HG02970 (cell line): Measurements from ENCODE around the gene HOXD9.

ENCODE experiments used
- ATAC-seq: cut with Tn5 transposase; IDR thresholded peaks from one replicate; pipeline ENCODE4 v1.9.1; 2021; ENCODE audit warnings: mild to moderate bottlenecking, moderate library complexity, moderate number of reproducible peaks; ENCODE audit not compliant: unreplicated experiment, low FRiP score

The HOXD9 gene

DNA sequence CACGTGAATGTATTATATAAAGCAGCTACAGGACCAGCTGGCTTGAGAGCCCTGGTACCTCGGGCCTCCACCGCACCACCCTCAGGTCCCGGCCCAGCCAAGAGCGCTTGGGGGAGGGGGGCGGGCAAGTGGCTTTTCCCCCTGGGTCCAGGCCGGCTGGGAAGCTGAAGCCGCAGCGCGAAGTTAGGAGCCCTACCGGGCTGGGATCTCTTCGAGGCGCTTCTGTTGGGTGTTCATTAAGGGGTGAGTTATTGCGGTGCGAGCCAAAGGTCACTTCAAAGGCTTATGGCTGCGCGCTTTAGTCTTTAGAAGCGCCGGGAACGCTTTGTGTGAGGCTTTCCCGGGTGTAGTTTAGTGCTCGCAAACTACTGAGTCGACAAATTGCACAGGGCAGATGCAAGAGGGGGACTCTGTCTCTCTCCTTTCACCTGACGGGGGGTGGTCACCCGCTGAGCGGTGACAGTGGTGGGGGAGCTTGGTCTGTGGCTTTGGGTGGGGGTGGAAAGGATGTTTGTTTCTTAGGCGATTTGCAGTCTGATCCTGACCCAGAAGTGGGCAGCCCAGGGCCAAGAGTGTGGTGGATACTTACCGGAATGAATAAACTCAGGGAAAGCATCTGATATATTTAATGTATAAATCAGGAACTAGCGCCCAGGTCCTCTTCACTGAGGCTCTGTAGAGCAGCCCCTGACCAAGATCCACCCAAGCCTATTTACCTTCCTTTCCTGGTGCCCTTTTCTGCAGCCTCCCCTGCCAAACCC, 40.6 kb downstream of the HOXD9 start:
- no peak for ATAC-seq

DNA sequence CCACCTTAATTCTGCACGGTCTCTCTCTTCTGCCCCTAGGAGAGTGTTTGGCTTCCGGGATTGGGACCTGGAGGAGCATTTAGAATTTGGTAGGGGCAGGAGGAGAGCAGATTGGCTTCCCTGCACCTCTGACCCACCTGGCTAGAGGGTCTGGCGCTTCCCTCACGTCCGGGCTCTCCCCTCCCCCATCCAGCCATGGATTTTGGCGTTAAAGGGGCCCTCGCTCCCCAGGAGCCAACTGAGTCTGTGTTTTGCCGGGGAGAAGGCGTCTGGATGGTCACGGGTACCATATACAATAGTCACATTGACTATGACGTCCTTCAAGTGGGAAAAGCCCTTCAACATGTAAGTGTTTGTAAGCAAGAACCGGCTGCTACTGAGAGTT, 41.1 kb downstream of the HOXD9 start:
- ATAC-seq = no peak

DNA sequence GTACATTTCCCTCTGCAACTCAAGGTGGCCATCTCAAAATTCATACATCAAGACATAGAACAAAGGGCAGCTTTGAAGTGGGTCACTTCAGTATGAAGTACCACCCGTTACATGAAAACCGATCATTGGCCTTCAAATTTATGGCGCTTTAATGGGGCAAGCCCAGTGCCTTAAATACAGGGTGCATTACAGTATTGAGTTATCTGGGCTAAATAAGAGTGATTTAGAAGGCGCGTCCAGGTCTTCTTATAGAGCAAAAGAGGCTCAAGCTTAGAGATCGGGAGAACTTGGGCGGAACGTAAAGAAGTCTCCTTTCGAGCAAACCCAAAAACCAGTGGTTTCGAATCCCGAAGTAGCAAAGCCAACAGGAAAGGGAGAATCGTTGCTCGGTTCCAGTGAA, 41.7 kb downstream of the HOXD9 start:
- ATAC-seq = no peak

DNA sequence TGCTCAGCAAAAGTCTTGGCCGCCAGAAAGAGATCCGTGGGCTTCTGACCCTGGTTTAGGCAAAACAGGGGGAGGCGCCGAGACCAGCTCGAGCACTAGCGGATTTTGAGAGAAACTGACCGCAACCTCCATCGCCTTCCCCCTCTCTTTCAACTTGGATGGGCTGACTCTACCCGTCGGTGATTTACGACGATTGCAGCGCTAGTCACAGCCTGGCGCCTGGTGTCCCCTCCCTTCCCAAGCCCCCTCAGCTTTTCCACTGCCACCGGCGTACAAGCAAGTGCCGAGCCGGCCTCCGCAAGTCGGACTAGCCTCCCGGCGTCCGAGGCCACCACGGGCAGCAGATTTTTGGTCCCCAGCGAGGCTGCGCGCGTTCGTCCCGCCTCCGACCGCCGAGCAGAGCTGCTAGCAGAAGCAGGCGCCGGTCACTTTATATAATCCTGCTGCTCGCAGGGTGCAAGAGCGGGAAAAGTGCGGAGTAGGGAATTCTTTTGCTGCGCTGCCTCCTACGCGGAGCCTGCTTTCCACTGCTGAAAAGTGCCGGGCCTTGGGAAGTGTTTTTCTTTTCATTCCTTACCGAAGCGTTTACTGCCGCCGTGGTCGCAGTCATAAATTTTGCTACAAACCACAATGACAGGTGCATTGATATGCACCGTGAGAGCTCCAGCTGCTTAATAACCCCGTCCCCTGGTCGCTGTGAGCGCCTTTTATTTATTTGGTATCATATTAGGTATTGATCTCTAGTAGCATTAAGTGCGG, 42.3 kb downstream of the HOXD9 start:
- no peak for ATAC-seq

DNA sequence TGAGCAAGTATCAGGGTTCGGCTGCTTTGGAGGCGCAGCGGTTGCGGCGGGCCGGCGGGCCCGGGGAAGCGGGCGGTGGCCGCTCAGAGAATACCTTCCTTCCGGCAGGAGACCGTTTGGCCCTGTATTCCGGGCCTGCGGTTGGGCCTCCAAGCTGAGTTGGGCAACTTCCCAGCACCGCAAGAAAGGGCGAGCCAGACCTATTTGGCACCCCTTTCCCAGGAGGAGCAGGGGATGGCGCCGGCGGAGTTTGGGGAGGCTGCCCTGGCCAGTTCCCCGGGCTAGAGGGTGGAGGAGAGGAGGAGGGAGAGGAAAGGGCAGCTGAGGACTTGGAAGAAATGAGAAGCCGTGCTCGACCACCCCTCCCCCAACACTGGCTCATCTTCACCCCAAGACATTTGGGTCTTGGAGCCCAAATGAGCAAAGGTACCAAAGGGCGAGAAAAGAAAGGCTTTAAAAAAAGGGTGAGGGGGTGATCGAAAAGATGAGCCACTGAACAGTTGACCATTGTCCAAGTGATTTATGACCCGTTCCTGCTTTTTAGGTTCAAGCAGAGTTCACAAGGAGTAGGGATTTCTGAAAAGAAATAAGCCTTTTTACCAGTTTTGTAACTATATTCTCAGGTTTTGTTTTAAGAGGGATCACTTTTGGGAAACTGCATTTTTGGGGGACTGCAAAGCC, 43.0 kb downstream of the HOXD9 start:
- no peak for ATAC-seq

DNA sequence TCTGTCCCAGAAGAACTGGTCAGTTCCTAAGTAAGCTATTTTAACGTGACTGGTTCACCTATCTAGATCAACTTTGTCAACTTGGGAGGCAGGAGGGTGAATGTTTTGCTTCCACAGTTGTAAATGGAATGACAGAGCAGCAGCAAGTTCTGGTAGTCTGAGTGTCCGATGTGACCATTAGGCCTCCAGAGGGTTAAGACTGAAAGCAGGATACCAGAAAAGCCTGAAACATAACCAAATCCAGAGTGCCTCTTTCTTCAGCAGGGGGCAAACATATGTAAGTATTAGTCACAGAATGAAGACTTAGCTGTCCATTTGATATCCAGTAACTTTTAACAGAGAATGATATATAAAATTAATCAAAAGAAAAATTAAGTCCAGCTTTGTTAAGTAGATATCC, 43.8 kb downstream of the HOXD9 start:
- ATAC-seq = no peak

DNA sequence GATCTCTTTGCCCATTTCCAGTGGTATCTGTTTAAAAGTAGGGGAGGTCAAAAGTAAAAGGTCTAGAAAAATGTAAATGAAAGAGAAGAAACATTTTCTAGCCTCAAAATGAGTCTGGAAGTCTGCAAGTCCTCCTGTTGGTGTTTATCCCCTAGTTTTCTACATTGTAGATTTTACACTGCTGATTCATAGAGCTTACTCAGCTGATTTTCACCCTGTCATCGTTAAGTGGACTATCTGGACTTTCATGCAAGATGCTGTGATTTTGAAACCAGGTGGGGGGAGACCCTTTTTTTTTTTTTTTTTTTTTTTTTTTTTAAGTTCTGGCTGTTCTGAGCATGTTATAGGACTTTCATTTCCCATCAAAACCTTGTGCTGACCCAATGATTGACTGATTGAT, 44.9 kb downstream of the HOXD9 start:
- no peak for ATAC-seq

DNA sequence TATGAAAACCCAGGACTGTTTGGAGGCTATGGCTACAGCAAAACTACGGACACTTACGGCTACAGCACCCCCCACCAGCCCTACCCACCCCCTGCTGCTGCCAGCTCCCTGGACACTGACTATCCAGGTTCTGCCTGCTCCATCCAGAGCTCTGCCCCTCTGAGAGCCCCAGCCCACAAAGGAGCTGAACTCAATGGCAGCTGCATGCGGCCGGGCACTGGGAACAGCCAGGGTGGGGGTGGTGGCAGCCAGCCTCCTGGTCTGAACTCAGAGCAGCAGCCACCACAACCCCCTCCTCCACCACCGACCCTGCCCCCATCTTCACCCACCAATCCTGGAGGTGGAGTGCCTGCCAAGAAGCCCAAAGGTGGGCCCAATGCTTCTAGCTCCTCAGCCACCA, 46.7 kb downstream of the HOXD9 start:
- ATAC-seq = no peak

DNA sequence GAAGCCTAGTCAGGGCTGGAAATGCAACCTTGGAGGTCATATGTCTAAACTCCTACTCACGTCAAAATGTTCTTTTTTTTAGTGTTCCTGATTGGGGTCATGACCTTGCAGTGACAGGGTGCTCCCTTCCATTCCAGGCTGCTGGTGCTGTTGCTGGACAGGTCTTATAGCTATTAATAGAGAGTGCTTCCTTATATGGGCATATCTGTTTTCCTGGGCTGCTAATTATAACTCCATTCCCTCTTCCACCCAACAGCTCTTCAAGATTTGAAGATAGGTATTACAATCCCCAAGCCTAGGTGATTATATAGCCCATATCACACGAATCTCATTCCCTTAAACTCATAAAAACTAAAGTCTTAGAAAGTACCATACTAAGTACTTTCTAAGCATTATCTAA, 47.2 kb downstream of the HOXD9 start:
- ATAC-seq = no peak

DNA sequence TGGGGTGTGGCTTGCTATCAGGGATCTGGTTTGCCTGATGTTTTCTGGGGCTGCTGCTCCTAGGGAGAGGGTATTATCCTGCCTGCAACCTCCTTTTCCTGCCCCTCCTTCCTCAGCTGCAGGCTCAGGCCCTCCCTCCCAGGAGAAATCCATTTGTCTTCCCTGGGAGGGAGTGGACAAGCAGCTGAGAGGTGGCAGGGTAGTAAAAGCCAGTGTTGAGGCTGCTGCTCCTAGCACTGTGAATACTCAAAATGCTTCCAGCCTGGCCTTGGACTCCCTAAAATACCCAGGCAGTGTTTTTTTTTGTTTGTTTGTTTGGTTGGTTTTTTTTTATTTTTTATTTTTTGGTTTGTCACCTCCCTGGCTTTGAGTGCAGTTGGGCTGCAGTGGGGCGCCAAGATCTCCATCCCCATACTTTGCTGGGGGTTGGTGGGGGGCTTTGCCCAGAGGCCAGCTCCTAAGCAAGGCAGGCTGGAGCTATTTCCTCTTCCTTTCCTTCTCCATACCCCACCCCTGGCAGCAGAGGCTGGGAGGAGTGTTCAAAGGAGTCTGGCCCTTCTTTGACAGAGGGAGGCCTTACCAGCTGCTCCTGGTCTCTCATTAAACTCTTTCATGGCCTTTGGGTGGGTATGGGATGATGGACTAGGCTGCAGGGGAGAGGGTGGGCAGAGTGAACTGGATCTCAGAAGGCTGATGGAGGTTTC, 48.2 kb downstream of the HOXD9 start:
- ATAC-seq = no peak

DNA sequence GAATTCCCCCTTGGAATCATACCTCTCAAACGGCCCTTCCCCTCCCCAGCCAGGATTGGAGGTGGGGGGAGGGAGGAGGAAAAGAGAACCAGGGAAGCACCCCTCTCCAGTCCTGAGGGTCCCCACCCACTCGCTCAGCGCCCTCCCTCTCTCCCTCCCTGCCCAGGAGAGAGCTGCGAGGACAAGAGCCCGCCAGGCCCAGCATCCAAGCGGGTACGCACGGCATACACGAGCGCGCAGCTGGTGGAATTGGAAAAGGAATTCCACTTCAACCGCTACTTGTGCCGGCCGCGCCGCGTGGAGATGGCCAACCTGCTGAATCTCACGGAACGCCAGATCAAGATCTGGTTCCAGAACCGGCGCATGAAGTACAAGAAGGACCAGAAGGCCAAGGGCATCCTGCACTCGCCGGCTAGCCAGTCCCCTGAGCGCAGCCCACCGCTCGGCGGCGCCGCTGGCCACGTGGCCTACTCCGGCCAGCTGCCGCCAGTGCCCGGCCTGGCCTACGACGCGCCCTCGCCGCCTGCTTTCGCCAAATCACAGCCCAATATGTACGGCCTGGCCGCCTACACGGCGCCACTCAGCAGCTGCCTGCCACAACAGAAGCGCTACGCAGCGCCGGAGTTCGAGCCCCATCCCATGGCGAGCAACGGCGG, 49.0 kb downstream of the HOXD9 start:
- ATAC-seq = no peak

DNA sequence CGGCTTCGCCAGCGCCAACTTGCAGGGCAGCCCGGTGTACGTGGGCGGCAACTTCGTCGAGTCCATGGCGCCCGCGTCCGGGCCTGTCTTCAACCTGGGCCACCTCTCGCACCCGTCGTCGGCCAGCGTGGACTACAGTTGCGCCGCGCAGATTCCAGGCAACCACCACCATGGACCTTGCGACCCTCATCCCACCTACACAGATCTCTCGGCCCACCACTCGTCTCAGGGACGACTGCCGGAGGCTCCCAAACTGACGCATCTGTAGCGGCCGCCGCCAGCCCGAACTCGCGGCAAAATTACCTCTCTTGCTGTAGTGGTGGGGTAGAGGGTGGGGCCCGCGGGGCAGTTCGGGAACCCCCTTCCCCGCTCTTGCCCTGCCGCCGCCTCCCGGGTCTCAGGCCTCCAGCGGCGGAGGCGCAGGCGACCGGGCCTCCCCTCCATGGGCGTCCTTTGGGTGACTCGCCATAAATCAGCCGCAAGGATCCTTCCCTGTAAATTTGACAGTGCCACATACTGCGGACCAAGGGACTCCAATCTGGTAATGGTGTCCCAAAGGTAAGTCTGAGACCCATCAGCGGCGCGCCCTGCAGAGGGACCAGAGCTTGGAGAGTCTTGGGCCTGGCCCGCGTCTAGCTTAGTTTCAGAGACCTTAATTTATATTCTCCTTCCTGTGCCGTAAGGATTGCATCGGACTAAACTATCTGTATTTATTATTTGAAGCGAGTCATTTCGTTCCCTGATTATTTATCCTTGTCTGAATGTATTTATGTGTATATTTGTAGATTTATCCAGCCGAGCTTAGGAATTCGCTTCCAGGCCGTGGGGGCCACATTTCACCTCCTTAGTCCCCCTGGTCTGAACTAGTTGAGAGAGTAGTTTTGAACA, 49.7 kb downstream of the HOXD9 start:
- ATAC-seq = no peak

DNA sequence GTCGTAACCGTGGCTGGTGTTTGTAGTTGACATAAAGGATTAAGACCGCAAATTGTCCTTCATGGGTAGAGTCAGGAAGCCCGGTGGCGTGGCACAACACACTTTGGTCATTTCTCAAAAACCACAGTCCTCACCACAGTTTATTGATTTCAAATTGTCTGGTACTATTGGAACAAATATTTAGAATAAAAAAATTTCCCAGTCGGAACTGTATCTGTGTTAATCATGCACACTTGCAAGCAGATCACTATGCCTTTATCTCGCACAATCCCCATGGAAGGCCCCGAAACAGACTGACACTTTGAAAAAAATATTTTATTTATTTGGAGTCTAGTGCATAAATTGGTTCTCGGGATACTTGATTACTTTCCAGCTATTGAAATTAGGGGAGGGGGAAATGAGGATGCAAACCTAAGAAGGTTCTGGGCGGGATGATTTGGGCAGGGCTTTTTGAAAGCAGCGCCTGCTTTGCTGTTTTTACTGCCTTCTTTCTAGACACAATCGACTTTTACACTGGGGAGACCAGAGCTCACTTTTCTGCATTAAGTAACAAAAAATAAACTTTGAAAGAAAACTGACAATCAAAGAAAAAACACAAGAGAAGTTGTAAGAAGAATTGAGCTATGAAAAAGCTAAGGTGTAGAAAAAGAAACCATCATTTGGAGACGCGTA, 50.5 kb downstream of the HOXD9 start:
- ATAC-seq = no peak

DNA sequence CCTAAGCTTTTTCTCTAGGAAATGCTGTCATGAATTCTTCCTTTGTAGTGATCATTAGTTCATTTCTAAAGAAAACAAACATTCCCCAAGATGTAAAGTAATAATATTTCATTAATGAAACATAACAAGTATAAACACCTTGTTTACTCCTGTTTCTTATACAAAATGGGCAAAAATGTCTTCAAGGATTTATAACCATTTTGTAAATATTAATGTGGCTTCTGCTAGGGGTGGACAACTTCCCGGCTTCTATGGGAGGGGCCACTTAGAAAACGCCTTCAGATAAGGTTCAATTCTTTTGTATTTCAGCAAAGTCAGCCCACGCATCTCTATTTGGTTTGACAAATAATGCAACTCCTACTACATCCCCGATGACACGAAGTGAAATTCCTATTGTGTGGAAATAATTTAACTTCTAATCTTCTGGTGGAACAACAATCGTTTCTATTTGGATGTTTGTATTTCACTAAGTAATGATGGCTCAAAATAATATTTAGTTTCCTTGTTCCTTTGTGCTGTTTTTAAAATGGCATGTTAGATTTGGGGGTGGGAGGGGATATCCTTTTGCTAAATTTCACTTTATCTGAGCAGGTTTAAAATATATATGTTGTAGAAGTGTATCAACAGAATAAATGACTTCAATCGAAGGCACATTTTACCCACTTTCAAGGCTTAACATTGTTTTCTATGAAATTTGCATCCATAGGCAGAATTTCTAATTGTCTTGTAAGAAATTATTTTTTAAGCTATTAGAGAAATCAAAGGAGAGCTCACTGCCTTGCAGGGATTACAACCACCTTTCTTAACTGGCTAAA, 51.3 kb downstream of the HOXD9 start:
- no peak for ATAC-seq

DNA sequence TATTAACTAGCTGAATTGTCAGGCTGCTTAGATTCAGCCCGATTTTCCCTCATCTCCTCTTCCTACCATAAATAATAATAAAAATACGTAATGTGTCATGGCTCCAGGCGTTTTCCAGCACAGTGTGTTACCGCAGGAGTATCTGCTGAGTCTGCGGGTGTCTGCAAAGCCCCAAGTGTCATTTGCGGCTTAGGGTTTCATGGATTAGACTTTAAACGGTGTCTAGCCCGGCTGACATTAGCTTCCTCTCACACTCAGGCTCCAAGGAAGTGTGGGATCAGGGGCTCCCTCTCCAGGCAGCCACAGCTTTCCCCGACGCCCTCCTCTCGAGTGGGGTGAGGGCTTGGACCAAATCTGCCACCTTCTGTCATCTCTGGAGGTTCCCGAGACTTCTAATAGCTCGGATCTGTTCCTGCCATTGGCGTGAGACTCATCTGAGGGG, 51.9 kb downstream of the HOXD9 start:
- no peak for ATAC-seq
